ENCODE results near the gene MYO6. TPM values are rescaled to one million over a fixed set of nuclear protein-coding genes. Genes with fewer than 3 reads are reported as not detected.

The MYO6 gene
- total RNA-seq, 2 donors from 2014 or later = 76.9 to 78.3 TPM

GRCh38 chr6:75760320-75760719 lies 11.3 kb downstream of the MYO6 start:
- no peak for DNase-seq
- ATAC-seq = no peak
- intact Hi-C loops (cut with DNase I, micrococcal nuclease) = no loop called here

- ATAC-seq (no peak), DNase-seq (no peak)
- intact Hi-C loops (cut with DNase I, micrococcal nuclease) = no loop called here
Measured at GRCh38 chr6:75761489-75761888, 12.4 kb downstream of the MYO6 start.

- ATAC-seq (no peak), DNase-seq (no peak)
- intact Hi-C loops (cut with DNase I, micrococcal nuclease) = no loop called here
Measured at GRCh38 chr6:75762063-75762462, 13.0 kb downstream of the MYO6 start.

DNA sequence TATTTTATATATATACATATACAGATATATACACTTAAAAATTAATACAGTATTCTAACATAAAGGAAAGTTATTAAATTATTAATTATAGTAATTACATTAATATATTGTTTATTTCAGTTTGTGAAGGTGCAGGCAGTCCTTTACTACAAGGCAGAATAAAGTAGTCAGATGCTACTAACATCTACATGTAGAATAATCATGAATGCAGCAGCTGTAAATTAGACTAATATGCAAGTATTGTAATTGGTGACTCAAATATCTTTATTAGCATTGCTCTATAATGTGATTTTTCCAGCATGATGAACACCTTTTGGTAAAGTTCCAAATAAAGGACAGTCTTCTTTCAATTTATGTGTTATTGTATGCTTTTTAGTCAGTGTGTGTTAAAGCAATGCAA lies 17.3 kb downstream of the MYO6 start:
- ATAC-seq = no peak
- no peak for DNase-seq
- intact Hi-C loops (cut with DNase I, micrococcal nuclease) = no loop called here

GRCh38 chr6:75770844-75771243 lies 21.8 kb downstream of the MYO6 start:
- ATAC-seq = no peak
- intact Hi-C loops (cut with DNase I, micrococcal nuclease) = no loop called here
- DNase-seq = no peak

- intact Hi-C loops (cut with DNase I, micrococcal nuclease) = no loop called here
- ATAC-seq (no peak), DNase-seq (no peak)
Measured at GRCh38 chr6:75775219-75775618, 26.2 kb downstream of the MYO6 start.

GRCh38 chr6:75776461-75776860 lies 27.4 kb downstream of the MYO6 start:
- intact Hi-C loops (cut with DNase I, micrococcal nuclease) = no loop called here
- DNase-seq = no peak

DNA sequence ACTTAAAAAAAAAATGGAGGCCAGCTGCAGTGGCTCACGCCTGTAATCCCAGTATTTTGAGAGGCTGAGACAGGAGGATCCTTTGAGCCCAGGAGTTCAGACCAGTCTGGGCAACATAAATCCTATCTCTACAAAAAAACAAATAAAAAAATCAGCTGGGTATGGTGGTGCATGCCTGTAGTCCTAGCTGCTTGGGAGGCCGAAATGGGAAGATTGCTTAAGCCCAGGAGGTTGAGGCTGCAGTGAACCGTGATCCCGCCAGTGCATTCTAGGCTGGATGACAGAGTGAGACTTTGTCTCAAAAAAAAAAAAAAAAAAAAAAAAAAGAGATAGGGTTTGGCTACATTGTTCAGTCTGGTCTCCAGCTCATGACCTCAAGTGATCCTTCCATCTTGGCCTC lies 29.7 kb downstream of the MYO6 start:
- ATAC-seq = no peak
- intact Hi-C loops (cut with DNase I, micrococcal nuclease) = no loop called here
- DNase-seq = no peak

More at GRCh38 chr6:75776461-75776860, 27.4 kb downstream of the MYO6 start:
- no peak for ATAC-seq

GRCh38 chr6:75786152-75786551 lies 37.1 kb downstream of the MYO6 start:
- ATAC-seq = no peak
- intact Hi-C loops (cut with DNase I, micrococcal nuclease) = no loop called here

DNA sequence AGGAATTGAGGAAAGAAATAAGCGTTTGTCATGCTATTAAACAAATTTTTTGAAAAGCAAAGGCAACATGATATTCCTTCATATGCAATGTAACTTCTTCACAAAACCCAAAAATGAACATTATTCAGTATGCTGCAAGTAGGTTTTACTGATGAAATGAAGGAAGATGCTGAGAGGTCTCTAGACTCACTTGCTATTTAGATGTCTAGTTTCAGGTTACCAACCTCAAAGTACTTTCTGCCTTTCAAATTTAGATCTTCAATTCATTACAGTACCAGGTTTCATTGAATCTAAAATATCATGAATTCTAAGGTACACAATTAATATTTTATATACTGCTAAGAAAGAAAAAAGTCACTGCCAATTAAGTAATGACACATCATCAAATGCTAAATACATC lies 39.9 kb downstream of the MYO6 start:
- no peak for ATAC-seq
- DNase-seq = no peak
- intact Hi-C loops (cut with DNase I, micrococcal nuclease) = no loop called here

More at GRCh38 chr6:75786152-75786551, 37.1 kb downstream of the MYO6 start:
- DNase-seq = no peak

DNA sequence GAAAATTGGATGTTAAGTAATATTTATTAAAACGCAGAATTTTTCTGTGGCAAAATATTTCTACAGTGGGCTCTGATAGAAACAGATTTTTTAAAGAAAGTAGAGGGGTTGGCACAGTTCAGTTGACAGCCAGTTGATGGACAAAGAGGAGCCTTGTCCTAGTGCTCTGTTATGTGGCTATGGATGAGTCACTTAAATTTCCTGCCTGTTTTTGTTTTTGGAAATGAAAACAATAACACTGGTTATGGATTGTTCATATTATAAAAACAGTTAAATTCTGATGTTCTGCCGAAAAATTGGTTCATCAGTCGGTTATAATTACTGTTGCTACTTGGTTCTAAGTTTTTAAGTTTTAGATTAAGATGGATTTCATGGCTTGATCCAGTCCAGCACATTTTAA lies 42.8 kb downstream of the MYO6 start:
- intact Hi-C loops (cut with DNase I, micrococcal nuclease) = no loop called here
- DNase-seq (no peak), ATAC-seq (no peak)

DNA sequence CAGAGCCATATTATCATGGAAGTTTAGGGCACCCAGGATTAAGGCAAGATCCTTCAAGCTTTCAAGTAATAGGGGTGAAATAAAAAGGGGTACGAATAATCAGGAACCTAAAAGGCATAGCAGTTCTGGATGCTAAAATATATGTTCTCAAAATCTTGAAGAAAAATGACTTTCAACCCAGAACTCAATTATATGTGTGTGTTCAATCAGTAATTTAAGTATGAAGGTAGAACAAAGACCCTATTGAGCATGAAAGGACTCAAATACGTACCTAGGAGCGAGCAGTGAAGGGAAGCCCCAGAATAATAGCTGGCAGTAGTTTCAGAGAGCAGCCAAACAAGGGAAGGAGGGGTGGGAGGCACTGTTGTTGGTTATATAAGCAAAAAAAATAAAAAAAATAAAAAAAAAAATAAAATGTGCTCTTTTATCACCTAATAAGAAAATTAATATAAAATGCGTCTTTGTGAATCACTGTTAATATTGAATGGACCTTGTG lies 45.4 kb downstream of the MYO6 start:
- intact Hi-C loops (cut with DNase I, micrococcal nuclease) = no loop called here
- ATAC-seq = no peak
- DNase-seq = no peak

DNA sequence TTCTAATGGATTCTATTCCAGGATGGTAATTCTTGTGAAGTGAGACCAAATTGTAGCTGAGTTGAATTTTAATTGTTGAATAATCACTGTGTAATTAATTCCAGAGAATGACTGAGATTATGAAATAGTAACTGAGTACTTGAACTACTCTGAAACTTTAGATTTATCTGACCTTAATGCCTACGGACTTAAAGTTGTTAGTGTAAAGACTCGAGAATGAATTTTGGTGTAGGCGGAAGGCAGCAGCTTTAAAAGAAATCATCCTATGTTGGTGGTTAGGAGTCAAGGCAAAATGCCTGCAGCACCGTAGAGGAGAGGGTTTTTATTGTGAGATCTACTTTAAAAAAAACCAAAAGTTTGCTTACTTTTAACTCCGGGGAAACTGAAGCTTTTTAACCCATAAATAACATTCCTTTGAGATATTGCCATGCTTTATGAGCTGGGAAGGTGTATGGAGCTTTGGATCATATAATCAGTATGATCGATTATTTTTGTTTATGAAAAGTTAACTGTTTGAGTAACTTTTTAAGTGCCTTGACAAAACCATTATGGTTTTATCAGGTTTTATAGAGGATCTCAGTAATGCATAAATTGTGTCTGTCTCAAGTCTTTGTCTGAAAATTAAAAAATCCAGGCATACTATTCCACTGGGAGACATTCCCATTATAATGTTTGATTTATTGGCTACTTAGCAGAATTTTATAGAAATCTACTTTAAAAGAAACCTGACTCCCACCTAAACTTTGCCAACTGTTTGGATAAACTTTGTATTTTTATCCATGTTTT lies 46.1 kb downstream of the MYO6 start:
- ATAC-seq (no peak), DNase-seq (no peak)
- intact Hi-C loops (cut with DNase I, micrococcal nuclease) = no loop called here

GRCh38 chr6:75796723-75797122 lies 47.7 kb downstream of the MYO6 start:
- intact Hi-C loops (cut with DNase I, micrococcal nuclease) = no loop called here
- no peak for ATAC-seq

DNA sequence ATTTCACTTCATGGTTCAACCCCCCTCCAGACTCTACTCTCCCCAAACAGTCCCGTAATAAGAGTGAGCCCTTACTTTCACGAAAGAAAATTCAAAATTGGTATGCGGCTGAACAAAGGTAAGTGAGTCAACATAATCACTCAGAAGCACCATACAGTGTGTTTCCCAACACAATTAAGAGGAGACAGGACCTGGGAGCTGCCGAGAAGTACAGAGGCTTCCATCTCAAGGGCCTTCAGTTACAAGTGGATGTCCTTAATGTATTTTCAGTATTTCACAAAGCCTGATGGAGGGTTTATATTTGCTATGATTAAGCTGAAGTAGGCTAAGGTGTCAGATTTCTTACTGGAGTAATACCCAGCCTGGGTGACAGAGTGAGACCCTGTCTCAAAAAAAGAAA lies 51.1 kb downstream of the MYO6 start:
- DNase-seq (no peak), ATAC-seq (no peak)
- intact Hi-C loops (cut with DNase I, micrococcal nuclease) = no loop called here

More at GRCh38 chr6:75796723-75797122, 47.7 kb downstream of the MYO6 start:
- DNase-seq = no peak

DNA sequence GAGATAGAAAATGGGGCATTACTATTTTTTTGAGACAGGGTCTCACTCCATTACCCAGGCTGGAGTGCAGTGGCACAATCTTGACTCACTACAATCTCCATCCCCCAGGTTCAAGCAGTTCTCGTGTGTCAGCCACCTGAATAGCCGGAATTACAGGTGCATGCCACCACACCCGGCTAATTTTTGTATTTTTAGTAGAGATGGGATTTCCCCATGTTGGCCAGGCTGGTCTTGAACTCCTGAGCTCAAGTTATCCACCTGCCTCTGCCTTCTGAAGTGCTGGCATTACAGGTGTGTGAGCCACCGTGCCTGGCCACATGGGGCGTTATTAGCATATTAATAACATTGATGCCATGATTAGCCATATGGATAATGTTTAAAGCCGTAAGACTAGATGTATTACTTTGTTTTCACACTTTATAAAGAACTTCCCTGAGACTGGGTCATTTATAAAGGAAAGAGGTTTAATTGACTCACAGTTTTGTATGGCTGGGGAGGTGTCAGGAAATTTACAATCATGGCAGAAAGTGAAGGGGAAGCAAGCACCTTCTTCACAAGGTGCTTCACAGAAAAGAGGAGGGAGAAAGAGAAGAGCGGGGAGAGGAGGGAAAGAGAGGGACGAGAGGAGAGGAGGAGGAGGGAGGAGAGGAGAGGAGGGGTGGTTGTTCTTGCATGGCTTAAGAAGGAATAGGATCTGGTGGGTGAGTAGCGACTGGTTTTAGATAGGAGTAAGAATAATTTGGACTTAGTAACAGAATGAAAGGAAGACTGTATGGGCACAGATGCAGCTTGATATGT lies 51.9 kb downstream of the MYO6 start:
- no peak for ATAC-seq
- DNase-seq = no peak
- intact Hi-C loops (cut with DNase I, micrococcal nuclease) = no loop called here

DNA sequence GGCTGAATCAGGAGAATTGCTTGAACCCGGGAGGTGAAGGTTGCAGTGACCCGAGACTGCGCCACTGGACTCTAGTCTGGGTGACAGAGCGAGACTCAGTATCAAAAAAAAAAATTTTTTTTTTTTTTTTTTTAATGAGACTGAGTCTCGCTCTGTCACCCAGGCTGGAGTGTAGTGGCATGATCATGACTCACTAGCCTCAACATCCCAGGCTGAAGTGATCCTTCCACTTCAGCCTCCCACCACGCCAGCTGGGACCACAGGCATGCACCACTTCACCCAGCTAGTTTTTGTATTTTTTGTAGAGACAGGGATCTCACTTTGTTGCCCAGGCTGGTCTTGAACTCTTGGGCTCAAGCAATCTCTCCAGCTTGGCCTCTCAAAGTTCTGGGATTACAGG lies 53.3 kb downstream of the MYO6 start:
- intact Hi-C loops (cut with DNase I, micrococcal nuclease) = no loop called here

DNA sequence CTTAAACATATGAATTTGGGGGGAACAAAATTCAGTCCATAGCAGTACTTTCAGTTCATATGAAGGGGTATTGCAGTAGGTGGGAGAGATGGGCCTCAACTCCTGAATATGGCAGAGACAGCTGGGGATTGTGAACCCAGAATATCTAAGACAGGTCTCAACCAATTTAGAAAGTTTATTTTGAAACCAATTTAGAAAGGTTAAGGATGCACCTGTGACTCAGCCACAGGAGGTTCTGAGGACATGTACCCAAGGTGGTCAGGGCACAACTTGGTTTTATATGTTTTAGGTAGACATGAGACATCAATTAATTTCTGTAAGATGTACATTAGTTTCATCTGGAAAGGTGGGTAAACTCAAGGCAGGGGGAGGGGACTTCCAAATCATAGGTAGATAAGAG lies 59.5 kb downstream of the MYO6 start:
- intact Hi-C loops (cut with DNase I, micrococcal nuclease) = no loop called here
- no peak for ATAC-seq

More for the DNA sequence above, 53.3 kb downstream of the MYO6 start:
- DNase-seq (no peak), ATAC-seq (no peak)

GRCh38 chr6:75812560-75812959 lies 63.5 kb downstream of the MYO6 start:
- DNase-seq (no peak), ATAC-seq (no peak)
- intact Hi-C loops (cut with DNase I, micrococcal nuclease) = no loop called here

More for the DNA sequence above, 59.5 kb downstream of the MYO6 start:
- no peak for DNase-seq
